Neural crest cell (in vitro differentiated cells): Measurements from ENCODE around the gene C12orf57. TPM values are rescaled to one million over a fixed set of nuclear protein-coding genes. Genes with fewer than 3 reads are reported as not detected.
A peak's percentile ranks its signal among the peaks of the same experiment; 100 is the strongest.

ENCODE experiments used
- DNase-seq: peaks from one replicate; pipeline ENCODE4 v3.0.0; 2021; ENCODE audit warnings: low read depth, mixed read lengths, low spot score
- H3K27ac Mint-ChIP-seq: one replicate; pipeline ENCODE4 v1.8.0; 2021; ENCODE audit warnings: mild to moderate bottlenecking, mixed read lengths; ENCODE audit not compliant: unreplicated experiment
- H3K27me3 Mint-ChIP-seq: 2 replicates; pipeline ENCODE4 v1.8.0; 2021; ENCODE audit warnings: low read depth, mild to moderate bottlenecking, mixed read lengths
- H3K36me3 Mint-ChIP-seq: 2 replicates; pipeline ENCODE4 v1.8.0; 2021; ENCODE audit warnings: low read depth, mild to moderate bottlenecking, mixed read lengths
- H3K4me1 Mint-ChIP-seq: 2 replicates; pipeline ENCODE4 v1.8.0; 2021; ENCODE audit warnings: mixed read lengths
- H3K4me3 Mint-ChIP-seq: one replicate; pipeline ENCODE4 v1.8.0; 2021; ENCODE audit warnings: mild to moderate bottlenecking, mixed read lengths
- H3K9me3 Mint-ChIP-seq: 2 replicates; pipeline ENCODE4 v1.8.0; 2021; ENCODE audit warnings: mixed read lengths
- total RNA-seq: library from RNA; stranded (reverse); gene quantifications from 2 replicates; pipeline ENCODE4 v1.2.1, GENCODE V29; 2021
- TF ChIP-seq, protein P1 (sequence below): fragments of 200-600 bp; sonication (generic); conservative IDR thresholded peaks from 2 replicates; pipeline ENCODE4 v1.5.0; 2021; ENCODE audit warnings: antibody characterized with exemption, mild to moderate bottlenecking

Gene C12orf57
- total RNA-seq, 1 donor from 2014 or later, result 298 TPM

- Mint-ChIP-seq H3K4me1 (peaks cover 48% of the 10 kb centered on the region), H3K27ac (peak overlapping the region; percentile 4), H3K36me3 (peaks cover 14% of the 10 kb centered on the region), H3K9me3 (no peaks in the 10 kb centered on the region), H3K4me3 (peak overlapping the region; percentile 50), H3K27me3 (peaks cover 8% of the 10 kb centered on the region)
- TF ChIP-seq, protein P1, sequence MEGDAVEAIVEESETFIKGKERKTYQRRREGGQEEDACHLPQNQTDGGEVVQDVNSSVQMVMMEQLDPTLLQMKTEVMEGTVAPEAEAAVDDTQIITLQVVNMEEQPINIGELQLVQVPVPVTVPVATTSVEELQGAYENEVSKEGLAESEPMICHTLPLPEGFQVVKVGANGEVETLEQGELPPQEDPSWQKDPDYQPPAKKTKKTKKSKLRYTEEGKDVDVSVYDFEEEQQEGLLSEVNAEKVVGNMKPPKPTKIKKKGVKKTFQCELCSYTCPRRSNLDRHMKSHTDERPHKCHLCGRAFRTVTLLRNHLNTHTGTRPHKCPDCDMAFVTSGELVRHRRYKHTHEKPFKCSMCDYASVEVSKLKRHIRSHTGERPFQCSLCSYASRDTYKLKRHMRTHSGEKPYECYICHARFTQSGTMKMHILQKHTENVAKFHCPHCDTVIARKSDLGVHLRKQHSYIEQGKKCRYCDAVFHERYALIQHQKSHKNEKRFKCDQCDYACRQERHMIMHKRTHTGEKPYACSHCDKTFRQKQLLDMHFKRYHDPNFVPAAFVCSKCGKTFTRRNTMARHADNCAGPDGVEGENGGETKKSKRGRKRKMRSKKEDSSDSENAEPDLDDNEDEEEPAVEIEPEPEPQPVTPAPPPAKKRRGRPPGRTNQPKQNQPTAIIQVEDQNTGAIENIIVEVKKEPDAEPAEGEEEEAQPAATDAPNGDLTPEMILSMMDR, result no peak
- no peak for DNase-seq
Measured at GRCh38 chr12:6934110-6934509, 9.7 kb upstream of the C12orf57 start.

GRCh38 chr12:6935371-6936193 is 8.2 kb upstream of the C12orf57 start:
- Mint-ChIP-seq H3K9me3 (no peaks in the 10 kb centered on the region), H3K27me3 (peaks cover 9% of the 10 kb centered on the region), H3K27ac (peak overlapping the region; percentile 57), H3K4me3 (peak overlapping the region; percentile 77), H3K36me3 (peaks cover 17% of the 10 kb centered on the region), H3K4me1 (peaks cover 36% of the 10 kb centered on the region)
- no peak for DNase-seq
- TF ChIP-seq, protein P1, result no peak

- H3K4me3 Mint-ChIP-seq, result peak overlapping the region; percentile 81
- peaks cover 32% of the 10 kb centered on the region for H3K4me1 Mint-ChIP-seq
- H3K27ac Mint-ChIP-seq, result no peak overlapping the region
- peaks cover 19% of the 10 kb centered on the region for H3K36me3 Mint-ChIP-seq
- peaks cover 10% of the 10 kb centered on the region for H3K27me3 Mint-ChIP-seq
- no peak for DNase-seq
- TF ChIP-seq, protein P1, result no peak
- H3K9me3 Mint-ChIP-seq, result no peaks in the 10 kb centered on the region
Measured at GRCh38 chr12:6936194-6936635, 7.6 kb upstream of the C12orf57 start.

- peaks cover 12% of the 10 kb centered on the region for H3K27me3 Mint-ChIP-seq
- DNase-seq, result no peak
- H3K4me1 Mint-ChIP-seq, result peaks cover 32% of the 10 kb centered on the region
- H3K36me3 Mint-ChIP-seq, result peaks cover 19% of the 10 kb centered on the region
- H3K9me3 Mint-ChIP-seq, result no peaks in the 10 kb centered on the region
- H3K27ac Mint-ChIP-seq, result no peak overlapping the region
- TF ChIP-seq, protein P1, result no peak
- H3K4me3 Mint-ChIP-seq, result peak overlapping the region; percentile 81
Measured at GRCh38 chr12:6936636-6937480, 7.0 kb upstream of the C12orf57 start.

DNA sequence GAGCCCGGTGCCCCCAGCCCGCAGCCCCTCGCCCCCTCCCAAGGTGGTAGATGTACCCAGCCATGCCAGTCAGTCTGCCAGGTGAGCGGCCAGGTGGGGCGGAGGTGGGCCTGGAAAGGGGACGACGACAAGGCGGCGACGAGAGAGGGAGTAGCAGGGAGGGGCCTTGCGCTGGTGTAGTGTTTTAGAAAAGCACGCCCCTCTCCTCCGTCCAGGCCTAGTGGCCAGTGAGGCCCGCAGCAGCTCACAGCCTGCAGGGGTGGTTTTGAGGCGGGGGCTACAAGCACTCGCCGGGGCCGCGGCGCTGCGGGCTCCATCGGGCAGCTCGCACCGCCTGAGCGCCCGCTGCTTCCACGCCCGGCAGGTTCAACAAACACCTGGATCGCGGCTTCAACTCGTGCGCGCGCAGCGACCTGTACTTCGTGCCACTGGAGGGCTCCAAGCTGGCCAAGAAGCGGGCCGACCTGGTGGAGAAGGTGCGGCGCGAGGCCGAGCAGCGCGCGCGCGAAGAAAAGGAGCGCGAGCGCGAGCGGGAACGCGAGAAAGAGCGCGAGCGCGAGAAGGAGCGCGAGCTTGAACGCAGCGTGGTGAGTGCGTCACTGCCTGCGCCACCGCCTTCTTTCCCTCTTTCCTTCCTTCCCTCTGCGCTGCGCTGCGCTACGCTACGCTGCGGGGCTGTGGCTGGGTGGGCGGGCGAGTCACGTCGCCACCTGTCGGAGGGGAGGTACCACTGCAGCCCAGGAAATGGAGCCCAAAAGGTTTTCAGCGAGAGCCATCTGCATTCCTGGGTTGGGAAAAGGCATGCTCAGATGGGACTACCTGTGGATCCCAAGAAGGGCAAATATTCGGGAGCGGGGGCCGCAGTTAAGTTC is 6.1 kb upstream of the C12orf57 start:
- H3K4me1 Mint-ChIP-seq, result peaks cover 31% of the 10 kb centered on the region
- TF ChIP-seq, protein P1, result peak; percentile 98
- peak; percentile 87 for DNase-seq
- H3K27ac Mint-ChIP-seq, result peak overlapping the region; percentile 96
- H3K4me3 Mint-ChIP-seq, result peak overlapping the region; percentile 87
- H3K36me3 Mint-ChIP-seq, result peaks cover 19% of the 10 kb centered on the region
- H3K9me3 Mint-ChIP-seq, result no peaks in the 10 kb centered on the region
- H3K27me3 Mint-ChIP-seq, result peaks cover 15% of the 10 kb centered on the region
